Gastroesophageal sphincter (tissue), 4 donors: ENCODE results near the gene MED27. TPM values are rescaled to one million over a fixed set of nuclear protein-coding genes. Genes with fewer than 3 reads are reported as not detected.

Experiments used
- ATAC-seq: fragments of 150-250 bp; one replicate; pipeline ENCODE4 v1.9.1; 2016; ENCODE audit warnings: mild to moderate bottlenecking, moderate library complexity
- H3K27ac ChIP-seq, 4 donors: fragments of 200-600 bp; sonication (generic) in 3 of 4; 1 replicate in 3 of 4; 2 replicates in 1 of 4; pipeline ENCODE4 v1.5.1; 2016 to 2019
- H3K27me3 ChIP-seq: fragments of 200-600 bp; sonication (generic); one replicate; pipeline ENCODE4 v1.5.1; 2019
- H3K36me3 ChIP-seq, 2 donors: fragments of 200-600 bp; sonication (generic); one replicate each; pipeline ENCODE4 v1.5.1; 2019; ENCODE audit warnings: control low read depth in 1 of 2
- H3K4me1 ChIP-seq, 3 donors: fragments of 200-600 bp; sonication (generic); 1 replicate in 2 of 3; 2 replicates in 1 of 3; pipeline ENCODE4 v1.5.1; 2016 to 2019; ENCODE audit warnings: control low read depth in 2 of 3
- H3K4me3 ChIP-seq, 2 donors: fragments of 200-600 bp; sonication (generic); one replicate each; pipeline ENCODE4 v1.5.1; 2019; ENCODE audit warnings: mild to moderate bottlenecking in 1 of 2, moderate library complexity in 1 of 2
- H3K9me3 ChIP-seq, 3 donors: fragments of 200-600 bp; sonication (generic); one replicate each; pipeline ENCODE4 v1.5.1; 2017 to 2019; ENCODE audit warnings: control low read depth in 2 of 3
- CTCF ChIP-seq, 4 experiments: fragments of 200-600 bp in 2 of 4; fragments of 450-650 bp in 2 of 4; sonication (generic) in 1 of 4; IDR thresholded peaks; one replicate each; pipeline ENCODE4 v1.5.1; 2017 to 2019; ENCODE audit warnings: antibody characterized with exemption in 4 of 4, mild to moderate bottlenecking in 2 of 4, moderate library complexity in 2 of 4
- EP300 ChIP-seq: sonication (generic); formaldehyde crosslinking; IDR thresholded peaks from one replicate; pipeline ENCODE4 v1.6.1; 2017; ENCODE audit warnings: antibody characterized with exemption, mild to moderate bottlenecking
- POLR2A ChIP-seq, 2 donors: fragments of 450-650 bp; IDR thresholded peaks; one replicate each; pipeline ENCODE4 v1.6.1; 2017; ENCODE audit warnings: antibody characterized with exemption in 2 of 2, mild to moderate bottlenecking in 2 of 2, moderate library complexity in 1 of 2
- POLR2AphosphoS5 ChIP-seq: sonication (generic); formaldehyde crosslinking; IDR thresholded peaks from one replicate; pipeline ENCODE4 v1.6.1; 2017; ENCODE audit warnings: antibody characterized with exemption
- WGBS, 2 donors: methylation state at CpG; one replicate each; pipeline ENCODE4 v1.1.5; 2018; ENCODE audit warnings: low coverage in 1 of 2; 5-methylcytosine and 5-hydroxymethylcytosine counted together
- total RNA-seq, 4 donors: library from RNA; depleted of rRNA; stranded (reverse); fragments of >200 nt; gene quantifications; one replicate each; pipeline ENCODE4 v1.1.0, GENCODE V29; 2016

The MED27 gene
- total RNA-seq, 4 donors from 2014 or later: 13.2 to 21.0 (median 13.9) TPM

GRCh38 chr9:132025766-132026165, 53.9 kb downstream of the MED27 start:
- peaks cover 0 to 26% (median 0%) of the 10 kb centered on the region in 3 donors for H3K4me1 ChIP-seq
- no peak for ATAC-seq
- no peak for TF ChIP-seq CTCF (IDR thresholded peaks at IDR 0.05)
- TF ChIP-seq EP300: no peak
- TF ChIP-seq POLR2A (IDR thresholded peaks at IDR 0.05): no peak
- no peak for TF ChIP-seq POLR2AphosphoS5
- H3K27ac ChIP-seq: no peak overlapping the region
- no peaks in the 10 kb centered on the region for H3K36me3 ChIP-seq
- H3K9me3 ChIP-seq: no peaks in the 10 kb centered on the region
- no peaks in the 10 kb centered on the region for H3K27me3 ChIP-seq
- no peak overlapping the region for H3K4me3 ChIP-seq
- WGBS, 2 donors: 87 to 100% methylated on average over 1 to 3 of the region's 3 CpGs

GRCh38 chr9:132024589-132024988, 55.1 kb downstream of the MED27 start:
- H3K4me3 ChIP-seq: no peak overlapping the region
- no peak for ATAC-seq
- no peaks in the 10 kb centered on the region for H3K27me3 ChIP-seq
- no peaks in the 10 kb centered on the region for H3K36me3 ChIP-seq
- H3K4me1 ChIP-seq: peaks cover 0 to 28% (median 0%) of the 10 kb centered on the region in 3 donors
- H3K27ac ChIP-seq: no peak overlapping the region
- no peak for TF ChIP-seq POLR2A (IDR thresholded peaks at IDR 0.05)
- TF ChIP-seq POLR2AphosphoS5: no peak
- TF ChIP-seq CTCF (IDR thresholded peaks at IDR 0.05): no peak
- TF ChIP-seq EP300: no peak
- no peaks in the 10 kb centered on the region for H3K9me3 ChIP-seq
- WGBS, 2 donors: 77 to 82% methylated on average over 4 to 7 of the region's 7 CpGs

- Histone ChIP-seq H3K4me3 (no peak overlapping the region), H3K9me3 (no peaks in the 10 kb centered on the region), H3K27ac (no peak overlapping the region), H3K27me3 (no peaks in the 10 kb centered on the region), H3K36me3 (no peaks in the 10 kb centered on the region), H3K4me1 (peaks cover 0 to 34% (median 0%) of the 10 kb centered on the region in 3 donors)
- TF ChIP-seq POLR2A (IDR thresholded peaks at IDR 0.05) (no peak), POLR2AphosphoS5 (no peak), EP300 (no peak)
- ATAC-seq: no peak
- WGBS, 2 donors: 71 to 72% methylated on average over 2 to 5 of the region's 5 CpGs
These were observed 56.1 kb downstream of the MED27 start for GRCh38 chr9:132023419-132024180.

GRCh38 chr9:132020820-132021510, 58.7 kb downstream of the MED27 start:
- no peak for ATAC-seq
- H3K9me3 ChIP-seq: no peaks in the 10 kb centered on the region
- TF ChIP-seq EP300: no peak
- no peak for TF ChIP-seq CTCF (IDR thresholded peaks at IDR 0.05)
- no peak for TF ChIP-seq POLR2A (IDR thresholded peaks at IDR 0.05)
- no peak for TF ChIP-seq POLR2AphosphoS5
- no peak overlapping the region for H3K4me3 ChIP-seq
- no peak overlapping the region for H3K27ac ChIP-seq
- H3K36me3 ChIP-seq: no peaks in the 10 kb centered on the region
- no peaks in the 10 kb centered on the region for H3K27me3 ChIP-seq
- 52 to 53% methylated on average over 4 of the region's 4 CpGs for WGBS, 2 donors
- peaks cover 0 to 19% (median 0%) of the 10 kb centered on the region in 3 donors for H3K4me1 ChIP-seq

- H3K27ac ChIP-seq: no peak overlapping the region
- H3K4me3 ChIP-seq: no peak overlapping the region
- no peak for ATAC-seq
- peaks cover 0 to 19% (median 0%) of the 10 kb centered on the region in 3 donors for H3K4me1 ChIP-seq
- WGBS, 2 donors: 94% methylated on average over 2 of the region's 2 CpGs; no CpG with 5 or more reads in 1 of the 2 donors
- TF ChIP-seq EP300 (no peak), POLR2AphosphoS5 (no peak), POLR2A (IDR thresholded peaks at IDR 0.05) (no peak), CTCF (IDR thresholded peaks at IDR 0.05) (no peak)
- H3K27me3 ChIP-seq: no peaks in the 10 kb centered on the region
- no peaks in the 10 kb centered on the region for H3K9me3 ChIP-seq
- H3K36me3 ChIP-seq: no peaks in the 10 kb centered on the region
These were observed 59.4 kb downstream of the MED27 start for GRCh38 chr9:132020272-132020671.
